GM12891 (cell line): ENCODE data around the gene COL24A1.

ENCODE experiments used
- DNase-seq: peaks from one replicate; pipeline ENCODE4 v3.0.0; 2011; ENCODE audit warnings: low spot score; ENCODE audit not compliant: insufficient read length
- FAIRE-seq: peaks from 2 replicates; lab custom pipeline; 2011; peaks lifted over from hg19 to GRCh38; lab: Jason Lieb, UNC
- PAX5 ChIP-seq: IDR thresholded peaks from 2 replicates; pipeline ENCODE4 v1.6.1; 2011; ENCODE audit warnings: low read length, moderate library complexity, mild to moderate bottlenecking; ENCODE audit not compliant: insufficient read depth, severe bottlenecking
- POLR2A ChIP-seq: IDR thresholded peaks from 2 replicates; pipeline ENCODE4 v1.6.1; 2011; ENCODE audit warnings: low read depth, low read length, control low read depth
- POLR2AphosphoS5 ChIP-seq: IDR thresholded peaks from 2 replicates; pipeline ENCODE4 v1.6.1; 2011; ENCODE audit warnings: low read depth, low read length, control low read depth
- POU2F2 ChIP-seq: IDR thresholded peaks from 2 replicates; pipeline ENCODE4 v1.6.1; 2011; ENCODE audit warnings: low read depth, mild to moderate bottlenecking, control low read depth, low read length, moderate library complexity
- SPI1 ChIP-seq: IDR thresholded peaks from 2 replicates; pipeline ENCODE4 v1.6.1; 2011; ENCODE audit warnings: low read depth, low read length, control low read depth
- TAF1 ChIP-seq: IDR thresholded peaks from 2 replicates; pipeline ENCODE4 v1.6.1; 2011; ENCODE audit warnings: low read depth, low read length, control low read depth

COL24A1 gene

GRCh38 chr1:85934516-85934915, 222.1 kb downstream of the COL24A1 start:
- DNase-seq (no peak), FAIRE-seq (no peak)
- TF ChIP-seq PAX5: no peak
- no peak for TF ChIP-seq SPI1
- no peak for TF ChIP-seq POLR2AphosphoS5
- no peak for TF ChIP-seq TAF1

GRCh38 chr1:85933961-85934360, 222.6 kb downstream of the COL24A1 start:
- TF ChIP-seq POU2F2 (no peak), SPI1 (no peak), TAF1 (no peak)
- no peak for DNase-seq
- no peak for FAIRE-seq

GRCh38 chr1:85911742-85912141, 244.8 kb downstream of the COL24A1 start:
- DNase-seq: no peak
- FAIRE-seq: no peak
- no peak for TF ChIP-seq PAX5
- no peak for TF ChIP-seq TAF1
- no peak for TF ChIP-seq SPI1
- no peak for TF ChIP-seq POLR2A
- TF ChIP-seq POLR2AphosphoS5: no peak
- no peak for TF ChIP-seq POU2F2

GRCh38 chr1:85900921-85901320, 255.7 kb downstream of the COL24A1 start:
- no peak for FAIRE-seq
- no peak for TF ChIP-seq POLR2AphosphoS5
- no peak for TF ChIP-seq SPI1
- no peak for TF ChIP-seq PAX5
- no peak for TF ChIP-seq TAF1
- no peak for TF ChIP-seq POLR2A
- TF ChIP-seq POU2F2: no peak
- no peak for DNase-seq

GRCh38 chr1:85898861-85899260, 257.7 kb downstream of the COL24A1 start:
- DNase-seq: no peak
- TF ChIP-seq SPI1: no peak
- TF ChIP-seq TAF1: no peak
- no peak for TF ChIP-seq POLR2A
- no peak for FAIRE-seq

- no peak for TF ChIP-seq TAF1
- no peak for TF ChIP-seq POLR2A
- FAIRE-seq: no peak
- DNase-seq: peak; percentile 25
Measured at GRCh38 chr1:85894651-85895050, 261.9 kb downstream of the COL24A1 start.

GRCh38 chr1:85892366-85892765, 264.2 kb downstream of the COL24A1 start:
- FAIRE-seq (no peak), DNase-seq (no peak)
- no peak for TF ChIP-seq TAF1
- no peak for TF ChIP-seq PAX5
- no peak for TF ChIP-seq POLR2A
- no peak for TF ChIP-seq POLR2AphosphoS5
- no peak for TF ChIP-seq POU2F2
- no peak for TF ChIP-seq SPI1

- DNase-seq: no peak
- no peak for FAIRE-seq
- TF ChIP-seq TAF1 (no peak), PAX5 (no peak), SPI1 (no peak), POLR2A (no peak), POU2F2 (no peak), POLR2AphosphoS5 (no peak)
Measured at GRCh38 chr1:85889870-85890269, 266.7 kb downstream of the COL24A1 start.

GRCh38 chr1:85888921-85889320, 267.7 kb downstream of the COL24A1 start:
- no peak for TF ChIP-seq POLR2A
- no peak for TF ChIP-seq SPI1
- no peak for TF ChIP-seq TAF1
- no peak for TF ChIP-seq PAX5
- no peak for TF ChIP-seq POLR2AphosphoS5
- no peak for TF ChIP-seq POU2F2
- FAIRE-seq: no peak
- DNase-seq: no peak

GRCh38 chr1:85884372-85885035, 272.1 kb downstream of the COL24A1 start:
- FAIRE-seq: no peak
- no peak for DNase-seq
- no peak for TF ChIP-seq POLR2AphosphoS5
- no peak for TF ChIP-seq POU2F2
- no peak for TF ChIP-seq PAX5
- no peak for TF ChIP-seq TAF1
- TF ChIP-seq SPI1: no peak
- no peak for TF ChIP-seq POLR2A

- TF ChIP-seq PAX5: no peak
- TF ChIP-seq TAF1: no peak
- no peak for TF ChIP-seq POU2F2
- TF ChIP-seq POLR2A: no peak
- TF ChIP-seq SPI1: no peak
- TF ChIP-seq POLR2AphosphoS5: no peak
- FAIRE-seq (no peak), DNase-seq (no peak)
Measured at GRCh38 chr1:85867189-85867588, 289.4 kb downstream of the COL24A1 start.
